Right hindlimb (tissue), 1 donor: ENCODE measurements around the gene PEX11A.

Source experiments
- DNase-seq: peaks from one replicate; pipeline ENCODE4 v3.0.0-alpha.2; 2018

The PEX11A gene

DNA sequence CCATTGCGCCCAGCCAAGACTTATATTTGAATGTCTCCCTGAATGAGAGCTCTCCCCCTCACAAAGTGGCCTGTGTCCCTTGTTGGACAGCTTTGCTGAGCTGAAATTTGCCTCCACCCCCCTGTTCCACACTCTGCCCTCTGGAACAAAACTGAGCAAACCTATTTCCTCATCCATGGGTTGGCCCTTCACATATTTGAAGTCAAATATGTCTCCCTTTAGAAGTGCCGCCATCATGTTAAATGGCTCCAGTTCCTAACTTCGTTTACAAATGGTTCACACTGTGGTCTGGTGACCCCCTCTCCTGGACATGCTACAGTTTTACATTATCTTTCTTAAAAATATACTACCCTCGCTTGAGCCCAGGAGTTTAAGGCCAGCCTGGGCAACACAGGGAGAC is 16.0 kb downstream of the PEX11A start:
- DNase-seq = no peak

DNA sequence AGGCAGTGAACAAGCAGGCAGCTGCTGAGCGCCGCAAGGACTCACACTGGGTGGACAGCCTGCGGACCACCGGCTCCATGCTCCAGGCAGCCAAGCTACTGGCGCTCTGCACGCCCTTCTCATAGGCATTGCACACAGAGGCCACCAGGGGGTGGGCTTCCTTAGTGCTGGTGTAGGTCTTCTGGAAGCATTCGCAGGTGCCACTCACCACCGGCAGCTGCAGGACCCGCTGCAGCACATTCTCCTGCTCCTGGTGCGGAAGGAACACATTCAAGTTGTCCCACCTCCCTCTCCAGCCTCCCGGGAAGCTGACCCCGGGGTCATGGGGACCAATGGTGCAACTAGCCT is 17.4 kb downstream of the PEX11A start:
- DNase-seq = no peak

DNA sequence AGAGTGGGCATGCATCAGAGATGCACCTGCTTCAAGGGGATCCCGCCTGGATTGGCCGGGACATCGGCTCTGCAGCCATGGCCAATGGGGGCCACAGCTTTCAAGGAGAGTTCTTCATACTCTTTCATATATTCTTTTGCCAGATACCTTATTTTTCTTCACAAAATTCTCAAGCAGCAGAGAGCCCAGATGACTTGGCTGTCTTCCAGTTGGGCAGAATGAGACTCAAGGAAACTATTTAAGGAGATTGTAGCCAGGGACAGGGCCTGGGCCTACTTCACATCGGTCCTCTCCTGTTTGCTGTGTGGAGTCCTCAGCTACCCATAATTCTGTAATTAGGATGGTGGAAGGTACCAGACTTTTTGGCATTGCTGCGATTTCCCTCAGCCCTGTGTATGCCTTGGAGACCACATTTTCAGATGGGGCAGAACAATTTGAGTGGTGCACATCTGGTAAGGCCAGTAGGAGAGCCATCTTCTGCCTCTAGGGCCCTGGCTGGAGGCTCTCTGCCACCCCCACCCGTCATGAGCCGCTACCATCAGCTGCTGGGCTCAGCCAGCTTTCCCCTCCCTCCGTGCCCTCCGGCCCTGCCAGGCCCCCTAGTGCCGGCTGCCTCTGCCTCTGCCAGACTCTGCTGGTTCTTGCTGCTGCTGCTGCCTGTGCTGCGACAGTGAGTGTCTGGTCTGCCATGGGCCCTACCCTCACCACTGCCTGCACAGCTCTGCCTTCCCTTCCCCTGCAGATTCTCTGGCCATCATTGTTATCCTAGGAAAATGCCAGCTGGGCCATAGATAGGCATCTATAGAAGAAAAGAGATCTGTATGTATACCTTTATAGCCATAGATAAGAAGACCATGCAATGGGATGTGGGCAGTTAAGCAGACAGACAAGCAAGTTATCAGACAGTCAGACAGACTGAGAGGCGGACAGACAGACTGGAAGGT is 18.1 kb downstream of the PEX11A start:
- no peak for DNase-seq

DNA sequence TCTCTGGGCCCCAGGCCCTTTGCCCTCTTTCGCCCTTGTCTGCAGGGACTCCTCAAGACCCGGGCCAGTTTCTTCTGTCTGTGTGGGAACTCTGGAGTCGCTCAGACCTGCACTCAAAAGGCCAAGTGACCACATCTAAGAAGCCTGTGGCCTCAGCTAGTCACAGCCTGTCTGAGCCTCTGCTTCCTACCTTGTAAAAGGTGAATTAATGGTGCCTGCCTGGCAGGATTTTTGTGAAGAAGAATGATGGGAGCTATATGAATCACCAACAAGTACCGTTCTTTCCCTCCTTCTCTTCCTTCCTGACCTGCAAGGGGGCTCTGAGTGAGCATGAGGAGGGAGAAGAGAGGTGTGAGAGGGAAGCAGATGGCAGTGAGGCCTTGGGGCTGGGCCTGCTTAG is 18.9 kb downstream of the PEX11A start:
- DNase-seq = no peak

DNA sequence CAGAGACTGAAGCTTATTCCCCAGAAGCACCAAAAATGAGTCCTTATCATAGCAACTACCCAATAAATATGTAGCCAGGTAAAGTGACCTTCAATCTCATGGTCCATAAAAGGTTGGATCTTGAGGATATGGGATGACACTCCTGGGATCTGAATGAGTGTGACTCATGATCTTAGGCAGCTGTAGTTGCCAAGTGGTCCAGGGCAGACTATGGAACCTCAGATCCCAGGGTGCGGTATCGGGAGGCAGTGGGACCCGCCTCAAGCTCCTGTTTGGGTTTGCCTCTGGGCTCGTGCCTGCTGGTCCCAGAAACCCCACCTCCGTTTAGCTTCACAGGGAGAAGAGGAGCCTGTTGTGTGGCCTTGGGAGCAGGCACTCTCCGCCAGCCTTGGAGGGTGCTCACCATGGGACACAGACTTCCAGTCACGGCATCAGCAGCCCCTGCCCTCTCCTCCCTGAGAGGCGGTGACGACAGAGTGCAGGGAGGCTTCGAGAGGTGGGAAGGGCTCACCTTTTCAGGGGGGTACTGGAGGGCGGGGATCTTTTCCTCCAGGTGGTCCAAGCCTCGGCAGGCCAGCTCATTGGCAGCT is 19.5 kb downstream of the PEX11A start:
- no peak for DNase-seq

- DNase-seq = no peak
Measured at GRCh38 chr15:89669941-89670340, 20.6 kb downstream of the PEX11A start.

DNA sequence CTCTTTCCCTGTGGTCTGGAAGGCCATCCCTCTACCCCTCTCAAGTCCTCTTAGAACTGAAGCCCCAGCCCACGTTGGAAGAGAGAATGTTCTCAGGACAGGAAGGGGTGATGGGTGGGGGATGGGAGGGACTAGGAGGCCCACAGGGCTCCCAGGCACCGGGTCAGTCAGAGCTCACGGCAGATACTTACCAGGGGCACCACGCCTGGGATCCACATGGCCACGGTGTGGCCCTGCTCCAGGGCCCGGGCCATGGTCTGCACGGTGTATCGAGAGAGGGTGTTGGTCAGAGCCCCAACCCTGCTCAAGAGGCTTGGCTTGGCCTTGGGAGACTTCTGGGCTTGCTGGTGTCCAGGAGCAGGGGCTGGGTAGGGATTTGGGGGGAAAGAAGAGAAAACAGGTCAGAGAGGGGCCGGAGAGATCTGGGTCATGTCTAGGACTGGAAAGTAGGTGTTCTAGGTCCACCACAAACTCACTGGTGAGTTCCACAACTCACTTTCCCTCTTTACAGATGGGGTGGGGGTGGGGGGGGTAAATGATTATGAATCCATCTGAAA is 21.2 kb downstream of the PEX11A start:
- DNase-seq = no peak

- DNase-seq = no peak
Measured at GRCh38 chr15:89668171-89668570, 22.4 kb downstream of the PEX11A start.

DNA sequence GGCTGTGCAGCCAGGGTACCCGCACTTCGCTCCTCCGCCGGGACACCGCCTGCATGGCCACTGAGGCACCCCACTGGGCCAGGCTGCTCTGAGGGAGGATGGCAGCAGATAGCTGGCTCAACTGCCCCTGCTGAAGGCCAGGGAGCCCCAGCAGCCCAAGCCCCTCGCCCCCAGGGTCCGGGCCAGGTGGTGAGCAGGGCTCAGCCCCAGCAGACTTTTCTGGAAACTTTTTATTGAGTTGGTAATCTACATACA is 22.9 kb downstream of the PEX11A start:
- no peak for DNase-seq

- no peak for DNase-seq
Measured at GRCh38 chr15:89666858-89667705, 23.5 kb downstream of the PEX11A start.

DNA sequence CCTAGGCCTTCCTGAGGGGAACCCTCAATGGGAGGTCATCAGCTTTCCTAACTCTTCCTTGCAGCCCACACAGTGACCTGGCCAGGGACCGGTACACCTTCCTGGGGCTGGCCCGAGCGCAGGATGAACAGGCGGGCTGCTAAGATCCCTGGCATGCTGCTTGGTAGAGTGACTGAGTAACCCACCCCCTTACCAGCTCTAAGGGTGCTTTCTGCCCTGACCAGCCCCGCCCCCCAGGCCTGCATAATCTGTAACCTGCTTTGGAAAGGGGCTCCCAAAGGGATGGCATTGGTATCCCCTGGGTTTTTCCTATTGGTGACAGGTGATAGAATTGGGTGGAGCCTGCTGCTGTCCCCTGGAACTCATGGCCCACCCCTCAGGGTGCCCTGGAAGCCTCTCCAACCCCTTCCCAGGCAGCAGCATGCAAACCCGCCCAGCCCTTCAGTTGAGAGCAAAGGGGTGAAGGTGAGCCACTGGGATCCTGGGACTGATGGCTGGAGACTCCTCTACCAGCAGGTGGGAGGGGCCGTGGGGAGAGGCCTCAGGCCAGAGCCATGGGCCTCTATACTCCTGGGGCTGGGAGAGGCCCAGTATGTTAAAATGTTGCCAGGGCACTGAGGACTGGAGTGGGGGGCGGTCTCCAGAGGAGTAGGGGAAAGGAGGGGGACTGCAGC is 24.2 kb downstream of the PEX11A start:
- DNase-seq = no peak

DNA sequence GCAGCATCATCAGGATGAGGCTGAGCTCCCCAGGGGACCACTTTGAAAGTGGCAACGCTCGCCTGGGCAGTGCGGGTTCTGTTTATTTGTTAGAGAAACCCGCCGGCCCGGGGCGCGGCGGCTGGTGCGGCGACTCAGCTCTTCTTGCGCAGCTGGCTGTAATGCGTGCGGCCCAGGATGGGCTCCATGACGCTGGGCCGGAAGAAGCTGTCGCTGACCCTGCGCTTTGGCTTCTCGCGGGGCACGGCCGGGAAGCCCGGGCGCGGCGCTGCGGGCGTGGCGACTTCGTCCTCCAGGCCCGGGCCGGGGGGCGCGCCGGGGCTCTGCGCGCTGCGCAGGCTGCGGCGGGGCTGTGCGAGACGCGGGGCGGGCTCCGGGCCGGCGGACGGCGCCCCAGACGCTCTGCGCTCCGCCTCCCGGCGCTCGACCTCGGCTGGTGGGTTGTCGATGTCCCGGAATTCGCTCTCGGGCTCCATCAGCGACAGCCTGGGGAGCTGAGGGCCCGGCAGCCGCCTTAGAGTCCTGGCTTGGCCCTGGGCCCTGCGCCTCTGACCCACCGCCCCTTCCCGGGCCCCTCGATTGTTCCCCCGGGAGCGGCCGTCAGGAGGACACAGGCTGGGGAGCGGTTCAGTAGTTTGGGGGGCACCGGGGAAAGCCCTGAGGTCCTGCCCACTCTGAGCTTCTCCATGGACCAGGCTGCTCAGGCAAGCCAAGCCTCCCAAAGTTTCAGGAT is 24.9 kb downstream of the PEX11A start:
- DNase-seq = peak; percentile 84

- DNase-seq = no peak
Measured at GRCh38 chr15:89664441-89665350, 25.9 kb downstream of the PEX11A start.

DNA sequence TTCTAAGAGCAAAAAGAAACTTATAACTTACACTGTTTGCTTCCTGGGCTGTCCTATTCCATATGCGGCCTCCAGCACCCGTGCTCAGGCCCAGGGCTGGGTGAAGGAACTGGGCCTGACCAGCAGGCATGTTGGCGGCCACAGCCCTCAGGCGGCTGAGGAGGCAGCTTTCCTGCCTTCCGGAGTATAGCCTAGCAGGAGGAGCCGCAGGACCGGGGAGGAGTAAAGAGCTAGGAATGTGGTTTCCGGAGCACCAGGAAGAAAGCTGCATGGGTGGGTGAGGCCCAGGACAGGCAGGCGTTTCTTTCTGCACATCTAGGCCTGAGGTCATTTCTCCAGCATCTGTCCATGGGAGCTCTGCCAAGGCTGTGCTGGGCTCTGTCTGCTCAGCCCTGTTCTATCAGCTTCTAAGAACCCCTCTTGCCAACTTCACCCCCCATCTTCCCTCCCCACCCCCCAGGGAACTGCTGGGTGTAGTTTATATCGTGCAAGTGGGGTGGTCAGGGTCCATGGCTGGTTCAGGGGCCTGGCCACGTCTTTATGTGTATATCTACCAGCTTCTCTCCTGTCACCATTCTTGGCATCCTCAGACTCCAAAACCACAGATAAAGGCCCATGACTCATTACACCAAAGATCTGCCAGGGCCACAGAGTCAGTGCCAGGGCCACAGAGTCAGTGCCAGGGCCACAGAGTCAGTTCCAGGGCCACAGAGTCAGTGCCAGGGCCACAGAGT is 27.5 kb downstream of the PEX11A start:
- DNase-seq = peak; percentile 80

- no peak for DNase-seq
Measured at GRCh38 chr15:89660556-89660955, 30.0 kb downstream of the PEX11A start.

DNA sequence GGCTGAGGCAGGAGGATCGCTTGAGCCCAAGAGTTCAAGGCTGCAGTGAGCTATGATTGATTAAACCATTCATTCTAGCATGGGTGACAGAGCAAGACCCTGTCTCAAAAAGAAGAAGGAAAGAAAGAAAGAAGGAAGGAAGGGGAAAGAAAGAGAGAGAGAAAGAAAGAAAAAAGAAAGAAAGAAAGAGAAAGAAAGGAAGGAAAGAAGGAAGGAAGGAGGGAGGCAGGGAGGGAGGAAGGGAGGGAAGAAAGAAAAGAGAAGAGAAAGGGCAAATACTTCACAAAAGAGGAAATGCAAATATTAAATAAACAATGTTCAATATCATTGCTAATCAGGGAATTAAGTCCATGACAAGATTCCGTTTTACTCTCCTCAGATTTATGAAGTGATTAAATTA is 31.3 kb downstream of the PEX11A start:
- no peak for DNase-seq

DNA sequence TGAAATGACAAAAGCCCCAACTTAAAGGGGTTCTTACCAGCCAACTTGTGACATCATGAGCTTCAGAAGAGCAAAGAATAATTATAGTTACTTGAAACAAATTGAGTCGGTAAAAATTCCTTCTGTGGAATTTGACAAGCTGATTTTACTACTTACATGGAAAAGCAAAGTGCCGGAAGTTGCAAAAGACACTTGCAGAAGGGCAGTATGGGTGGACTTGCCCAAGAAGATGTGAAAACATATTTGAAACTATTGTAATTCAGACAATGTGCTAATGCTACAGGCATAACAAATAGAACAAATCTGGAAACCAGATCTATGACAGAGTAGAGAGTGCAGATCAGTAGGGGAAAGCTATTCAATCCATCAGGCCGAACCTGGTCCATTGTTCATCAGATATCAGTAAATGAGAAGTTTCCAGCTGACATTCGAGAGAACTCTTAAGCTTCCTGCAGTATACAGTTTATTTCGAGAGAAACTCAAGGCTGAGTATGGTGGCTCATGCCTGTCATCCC is 32.8 kb downstream of the PEX11A start:
- no peak for DNase-seq

DNA sequence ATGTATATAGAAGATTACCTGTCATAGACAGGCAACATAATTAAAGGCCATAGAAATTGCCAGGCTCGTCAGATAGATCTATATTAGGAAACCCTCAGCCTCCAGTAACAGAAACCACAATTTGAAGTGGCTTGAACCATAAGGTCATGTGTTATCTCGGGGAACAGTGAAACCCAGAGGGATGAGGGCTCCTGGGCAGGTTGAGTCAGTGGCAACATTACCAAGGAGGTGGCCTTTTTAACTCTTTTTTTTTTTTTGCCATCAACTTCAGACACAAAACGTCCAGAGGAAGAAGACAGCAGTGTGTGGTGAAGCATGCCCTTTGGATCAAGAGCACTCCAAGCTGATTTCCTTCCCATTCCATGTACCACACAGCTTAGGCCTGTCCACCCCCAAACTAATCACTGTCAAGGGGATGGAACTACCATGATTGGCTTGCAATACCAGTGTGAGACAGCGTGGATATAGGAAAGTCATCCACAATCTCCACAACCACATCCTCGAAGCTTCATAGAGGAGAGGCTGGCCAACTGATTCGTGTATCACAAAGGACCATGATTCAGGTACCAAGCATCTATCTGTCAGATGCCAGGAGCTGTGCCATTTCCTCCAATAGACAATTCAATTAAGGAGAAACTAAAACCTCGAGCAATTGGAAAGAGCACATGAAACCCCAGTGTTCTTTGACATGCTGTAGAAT is 34.3 kb downstream of the PEX11A start:
- no peak for DNase-seq
